Activated CD4-positive, alpha-beta T cell treated with anti-CD3 and anti-CD28 coated beads, Interleukin-2, Interleukin-6, amounts not matched to agents 100 ng/mL and 50 ng/mL, durations not matched to agents 16 hours and 8 hours (primary cell): ENCODE results near the gene PIGZ.

Experiments
- DNase-seq: peaks from one replicate; pipeline ENCODE4 v3.0.0-alpha.2; 2020

Gene PIGZ

DNA sequence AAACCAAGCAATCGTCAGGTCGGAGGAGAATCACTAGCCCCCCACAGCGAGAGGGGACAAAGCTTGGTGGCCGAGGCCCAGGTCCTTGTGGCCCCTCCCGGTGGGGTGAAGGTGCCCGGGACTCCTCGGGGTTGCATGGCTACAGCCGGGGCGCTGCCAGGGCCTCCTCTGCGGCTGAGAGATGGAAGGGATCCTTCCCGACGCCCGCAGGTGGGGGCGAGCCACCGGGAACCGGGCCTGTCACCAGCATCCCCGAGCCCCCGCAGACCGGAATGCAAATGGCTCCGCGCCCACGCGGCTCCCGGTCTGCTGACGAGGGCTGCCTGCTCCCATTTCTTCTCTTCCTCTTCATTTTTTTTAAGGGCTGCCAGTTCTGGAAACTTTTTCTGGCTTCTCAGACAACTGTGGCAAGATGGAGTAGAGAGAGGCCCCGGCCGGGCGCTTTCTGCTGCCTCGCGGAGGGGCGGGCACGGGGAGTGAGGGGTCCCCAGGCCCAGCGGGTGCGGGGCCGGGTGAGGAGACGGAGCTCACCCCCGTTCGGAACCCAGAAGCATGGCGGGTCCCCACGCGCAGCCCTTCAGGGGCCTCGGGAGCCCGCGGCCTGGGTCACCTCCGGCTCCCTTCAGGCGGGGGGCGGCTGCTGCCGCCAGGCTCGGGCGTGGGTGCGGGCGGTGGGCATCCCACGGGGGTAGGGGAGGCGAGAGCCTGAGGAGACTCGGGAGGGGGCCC, 33.5 kb upstream of the PIGZ start:
- DNase-seq = no peak

DNA sequence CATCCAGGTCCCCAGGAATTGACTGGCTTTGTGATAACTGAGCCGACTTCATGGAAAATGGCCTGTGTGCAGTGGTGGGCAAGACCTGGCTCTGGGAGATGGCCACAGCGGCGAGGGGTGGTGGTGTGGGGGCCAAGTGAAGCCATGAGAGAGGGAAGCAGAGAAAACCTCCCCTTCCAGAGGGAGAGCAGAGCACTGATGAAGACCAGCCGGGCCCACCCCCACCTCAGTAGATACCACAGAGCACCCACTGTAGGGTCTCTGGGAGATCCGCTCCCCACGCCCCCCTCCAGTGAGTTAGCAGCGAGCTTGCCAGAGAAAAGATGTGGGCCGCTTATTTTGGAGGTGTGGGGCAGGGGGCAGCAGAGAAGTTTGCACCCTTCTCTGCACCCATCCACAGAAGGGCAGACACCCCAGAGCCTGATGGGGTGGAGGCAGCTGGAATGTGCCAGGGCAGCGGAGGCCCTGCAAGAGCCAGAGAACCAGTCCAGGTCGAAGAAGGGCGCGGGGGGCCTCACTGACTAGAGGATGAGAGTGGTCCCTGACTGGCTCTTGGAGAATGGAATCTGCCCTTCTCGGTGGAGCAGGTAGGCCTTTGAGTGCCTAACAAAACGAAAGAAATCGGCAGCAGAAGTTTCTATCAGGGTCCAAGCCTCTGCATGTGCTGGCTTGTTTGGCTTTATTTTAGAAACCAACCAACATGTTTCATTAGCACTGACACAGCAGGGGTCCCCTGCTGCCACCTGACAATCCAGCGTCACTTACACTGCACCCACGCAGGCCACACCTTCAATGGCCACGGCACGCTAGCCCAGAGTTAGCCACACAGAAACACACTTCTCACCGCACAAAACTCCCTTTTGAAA, 32.7 kb upstream of the PIGZ start:
- DNase-seq = no peak

DNA sequence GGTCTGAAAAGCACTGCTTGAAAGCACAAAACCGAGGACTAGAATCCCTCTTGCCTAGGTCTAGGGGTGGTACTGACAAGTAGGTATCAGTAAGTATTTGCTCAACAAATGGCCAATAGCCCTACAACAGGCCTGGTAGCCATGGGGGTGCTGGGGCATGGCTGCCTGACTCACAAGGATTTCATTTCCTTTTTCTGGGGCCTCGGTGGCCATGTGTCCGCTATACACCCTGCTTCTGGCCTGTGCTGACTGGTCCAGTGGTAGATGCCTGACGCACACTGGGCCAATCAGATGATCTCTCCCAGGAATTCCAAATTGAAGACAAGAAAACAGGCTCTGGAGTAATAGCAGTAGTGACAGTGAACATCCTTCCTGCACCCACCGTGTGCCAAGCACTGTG, 31.6 kb upstream of the PIGZ start:
- no peak for DNase-seq

DNA sequence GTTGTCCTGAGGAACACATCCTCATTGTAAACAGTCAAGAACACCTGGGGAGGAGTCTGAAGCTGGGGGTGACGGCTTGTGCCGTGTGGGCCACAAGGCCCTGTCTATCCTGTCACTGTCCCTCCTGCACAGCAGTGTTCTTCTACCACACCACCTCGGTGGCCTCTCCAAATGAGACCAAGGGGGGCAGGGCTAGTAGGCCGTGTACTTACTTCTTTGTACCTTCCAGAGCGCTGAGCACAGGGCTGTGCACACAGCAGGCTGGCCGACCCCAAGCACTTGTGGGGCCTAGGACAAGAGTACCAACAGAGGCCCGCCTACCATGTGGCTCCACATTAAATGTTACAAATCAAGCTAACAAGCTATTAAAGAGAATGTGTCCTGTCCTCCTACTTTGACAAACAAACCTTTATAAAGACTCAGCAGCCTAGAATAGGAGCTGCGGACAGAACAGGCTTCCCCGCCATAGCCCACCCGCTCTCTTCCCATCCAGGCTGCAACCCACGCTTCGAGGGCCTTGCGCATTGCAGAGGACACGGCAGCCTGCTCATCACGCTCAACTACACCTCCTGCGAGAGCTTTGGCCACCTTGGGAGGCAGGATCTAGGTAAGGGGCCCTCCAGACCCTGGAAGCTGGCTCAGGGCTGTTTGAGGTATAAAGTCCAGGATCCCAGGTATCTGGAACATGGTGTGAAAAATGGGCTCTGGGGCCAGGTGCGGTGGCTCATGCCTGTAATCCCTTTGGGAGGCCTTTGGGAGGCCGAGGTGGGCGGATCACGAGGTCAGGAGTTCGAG, 30.5 kb upstream of the PIGZ start:
- DNase-seq = no peak

DNA sequence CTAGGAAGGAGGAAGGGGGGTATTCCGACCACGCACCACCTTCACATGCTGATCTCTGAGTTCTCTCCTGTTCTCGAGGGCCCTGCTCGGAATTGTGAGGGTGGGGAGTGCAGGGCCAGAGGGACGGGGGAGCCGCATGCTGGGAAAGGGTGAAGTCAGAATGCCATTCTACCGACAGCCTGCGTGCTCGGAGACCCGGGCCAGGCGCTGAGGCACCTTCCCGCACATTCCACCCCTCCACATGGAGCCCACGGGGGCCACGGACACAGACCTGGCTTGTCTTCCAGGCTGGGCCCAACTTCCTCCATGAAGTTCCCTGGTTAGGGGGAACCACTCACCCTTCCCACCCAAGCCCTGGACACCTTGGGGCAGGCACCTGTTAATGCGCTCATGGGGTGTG, 28.7 kb upstream of the PIGZ start:
- no peak for DNase-seq

DNA sequence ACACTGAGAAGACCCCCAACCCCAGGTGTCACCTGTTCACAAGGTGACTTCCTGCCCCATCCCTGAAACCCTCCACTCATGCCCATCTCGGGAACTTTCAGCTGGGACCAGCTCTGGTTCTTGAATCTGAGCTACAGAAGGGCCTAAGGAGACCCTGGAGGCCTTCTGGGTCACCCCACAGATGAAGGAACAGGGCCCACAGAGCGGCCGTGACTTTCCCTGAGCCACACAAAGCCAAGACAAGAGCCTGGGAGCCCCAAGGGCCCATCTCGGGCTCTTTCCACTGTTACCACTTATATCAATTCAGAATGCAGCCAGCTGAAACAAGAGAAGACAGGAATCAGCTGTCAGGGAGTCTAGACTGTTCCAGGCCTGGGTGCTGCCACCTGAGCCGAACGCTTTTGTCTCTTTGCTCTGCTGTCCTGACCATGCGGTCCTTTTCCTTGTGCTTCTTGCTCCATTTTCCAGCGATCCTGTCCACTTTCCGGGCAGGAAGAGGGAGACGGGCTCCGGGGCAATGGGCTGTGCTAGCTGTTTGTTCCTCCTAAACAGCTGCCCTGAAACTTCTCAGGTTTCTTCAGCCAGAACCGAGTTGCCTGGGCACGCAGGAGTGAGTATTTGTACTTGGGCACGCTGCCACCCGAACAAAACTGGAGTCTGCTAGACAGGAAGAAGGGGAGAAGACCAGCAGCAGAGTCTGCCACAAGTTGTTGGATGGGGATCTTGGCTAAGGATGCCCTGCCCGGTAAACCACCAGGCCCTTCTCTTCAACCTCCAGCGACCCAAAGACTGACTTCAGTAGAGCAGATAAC, 28.0 kb upstream of the PIGZ start:
- no peak for DNase-seq

DNA sequence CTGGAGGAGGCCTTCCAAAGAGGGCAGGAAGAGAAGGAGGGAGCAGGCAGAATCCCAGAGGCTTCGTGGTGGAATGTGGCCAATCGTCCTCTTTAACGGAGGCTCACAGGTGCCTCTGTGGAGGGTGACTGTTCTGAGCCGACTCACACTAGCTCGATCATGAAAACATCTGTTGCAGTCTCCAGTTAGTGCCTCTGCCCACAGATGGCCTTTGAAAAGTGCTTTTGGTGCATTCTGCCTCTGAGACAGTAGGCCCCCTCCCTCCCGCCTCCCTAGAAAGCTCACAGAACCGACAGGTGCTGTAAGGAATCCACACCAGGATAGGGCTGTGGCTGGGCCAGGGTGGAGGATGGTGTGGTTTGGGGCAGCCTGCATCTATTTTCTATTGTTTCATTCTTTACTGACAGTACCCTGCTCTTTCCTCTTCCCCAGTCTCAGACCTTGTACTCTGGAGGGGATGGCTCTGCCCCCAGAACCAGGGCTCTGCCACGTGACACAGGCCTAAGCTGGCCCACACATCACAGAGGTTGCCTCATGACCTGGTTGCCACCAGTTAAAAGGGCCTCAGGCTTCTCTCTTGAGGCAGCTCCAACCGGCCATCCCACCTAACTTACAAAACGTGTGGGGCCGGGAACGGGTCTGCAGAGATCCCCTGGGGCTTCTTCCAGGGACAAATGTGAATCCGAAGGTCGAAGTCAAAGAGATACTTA, 27.2 kb upstream of the PIGZ start:
- no peak for DNase-seq

DNA sequence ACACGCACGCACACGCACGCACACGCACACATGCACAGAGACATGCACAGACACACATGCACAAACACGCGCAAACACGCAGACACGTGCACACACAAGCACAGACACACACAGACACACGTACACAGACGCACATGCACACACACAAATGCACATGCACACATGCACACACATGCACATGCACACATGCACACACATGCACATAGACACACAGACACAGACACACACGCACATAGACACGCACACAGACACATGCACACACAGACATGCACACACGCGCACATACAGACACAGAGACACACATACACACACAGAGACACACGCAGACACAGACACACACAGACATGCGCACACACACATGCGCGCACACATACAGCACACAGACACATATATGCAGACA, 26.4 kb upstream of the PIGZ start:
- DNase-seq = no peak

DNA sequence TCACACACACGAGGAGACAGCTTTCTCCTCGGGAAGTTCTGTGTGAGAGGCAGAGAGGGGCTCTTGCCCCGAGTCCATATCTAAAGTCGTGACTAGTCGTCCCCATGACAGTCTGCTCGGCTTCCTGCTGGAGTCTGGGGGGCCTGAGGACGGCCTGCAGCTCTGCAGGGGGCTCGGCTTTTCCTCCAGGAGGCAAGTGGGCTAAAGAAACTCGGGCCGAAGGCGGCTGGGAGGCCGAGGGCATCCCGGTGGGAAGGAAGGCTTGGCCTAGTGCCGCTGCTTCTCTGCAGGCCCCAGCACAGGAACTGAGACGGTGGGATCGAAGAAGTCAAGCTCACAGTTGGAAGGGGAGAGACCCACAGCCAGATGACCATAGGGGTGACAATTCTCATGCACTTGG, 25.4 kb upstream of the PIGZ start:
- no peak for DNase-seq

DNA sequence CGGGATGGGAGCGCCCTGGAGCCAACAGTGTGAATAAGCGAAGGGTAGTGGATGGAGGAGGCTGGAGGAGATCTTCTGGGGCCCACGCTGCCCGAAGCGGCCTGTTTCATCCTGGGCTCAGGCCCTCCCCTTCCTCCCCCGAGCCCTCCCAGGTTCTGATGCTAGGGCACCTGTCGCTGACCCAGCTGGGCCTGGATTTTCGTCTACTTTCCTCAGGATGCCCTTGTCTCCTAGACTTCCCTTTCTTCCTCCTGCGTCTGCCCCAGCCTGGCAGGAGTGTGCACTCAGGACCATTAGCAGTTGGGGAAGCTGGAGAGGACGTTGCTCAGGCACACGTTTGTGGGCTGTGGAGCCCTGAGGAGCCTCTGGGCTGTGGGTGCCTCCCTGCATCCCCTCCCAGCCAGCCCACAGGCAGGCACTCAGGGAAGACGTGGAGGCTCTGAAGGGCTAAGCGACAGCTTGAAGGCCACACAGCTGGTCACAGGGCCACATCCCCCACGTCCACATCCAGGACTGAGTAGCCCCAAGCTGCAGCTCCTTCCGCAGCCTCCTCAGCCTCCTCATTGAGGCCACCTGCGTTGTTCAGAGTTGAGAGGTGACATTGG, 23.9 kb upstream of the PIGZ start:
- no peak for DNase-seq

DNA sequence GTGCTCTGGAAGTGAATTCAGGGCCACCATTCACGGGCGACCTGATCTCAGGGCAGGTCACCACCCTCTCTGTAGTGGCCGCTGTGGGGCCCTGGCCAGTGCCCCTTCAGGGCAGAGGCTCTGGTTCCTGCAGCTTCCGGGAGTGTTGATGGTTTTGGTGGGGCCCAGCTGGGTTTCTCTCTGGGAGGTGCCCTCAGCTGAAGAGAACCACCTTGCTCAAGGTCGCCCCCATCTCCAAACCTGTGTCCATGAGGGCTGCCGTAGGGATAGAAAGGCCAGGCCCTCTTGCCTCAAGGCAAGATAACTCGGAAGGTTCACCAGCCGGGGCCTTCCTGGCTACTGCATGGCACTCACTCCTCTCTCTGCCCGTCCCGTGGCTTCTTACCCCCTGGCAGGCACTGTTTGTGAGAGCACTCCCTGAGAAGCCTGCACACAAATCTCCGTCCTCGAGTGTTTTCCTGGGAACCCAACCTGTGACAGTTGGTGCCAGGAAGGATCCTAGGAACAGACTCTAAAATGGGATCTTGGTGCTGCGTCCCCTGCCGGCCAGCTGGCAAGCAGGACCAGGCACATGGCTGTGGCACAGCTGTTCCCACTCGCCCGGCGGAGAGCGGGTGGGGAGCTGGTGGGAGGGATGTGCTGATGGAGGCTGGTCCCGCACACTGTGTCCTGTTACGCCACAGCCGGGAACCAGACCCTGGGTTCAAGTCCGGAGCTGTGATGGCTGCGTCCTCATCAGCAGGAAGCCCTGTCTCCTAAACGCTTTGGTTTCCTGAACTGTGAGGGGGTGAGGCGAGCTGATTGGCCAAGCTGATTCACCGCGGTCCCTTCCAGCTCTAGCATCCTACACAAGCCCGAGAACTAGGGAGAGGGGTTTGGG, 23.2 kb upstream of the PIGZ start:
- no peak for DNase-seq

DNA sequence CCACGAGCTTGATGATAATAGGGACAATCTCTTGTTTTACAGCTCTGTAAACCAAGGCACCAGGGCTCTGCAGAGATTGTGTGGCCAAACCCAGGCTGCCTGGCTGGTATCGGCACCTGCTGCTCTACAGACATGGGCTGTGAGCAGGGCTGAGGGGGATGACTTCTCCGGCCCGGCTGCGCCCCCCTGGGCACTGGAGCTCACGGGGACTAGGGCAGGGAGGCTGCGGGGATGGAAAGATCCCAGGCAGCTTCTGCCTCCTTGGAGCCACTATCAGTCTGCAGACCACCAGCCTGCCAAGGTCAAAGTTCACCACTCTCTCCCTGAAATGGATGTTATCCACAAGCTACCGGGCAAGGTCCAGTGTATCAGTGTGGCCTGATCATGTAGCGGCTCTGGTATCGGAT, 22.0 kb upstream of the PIGZ start:
- DNase-seq = no peak

DNA sequence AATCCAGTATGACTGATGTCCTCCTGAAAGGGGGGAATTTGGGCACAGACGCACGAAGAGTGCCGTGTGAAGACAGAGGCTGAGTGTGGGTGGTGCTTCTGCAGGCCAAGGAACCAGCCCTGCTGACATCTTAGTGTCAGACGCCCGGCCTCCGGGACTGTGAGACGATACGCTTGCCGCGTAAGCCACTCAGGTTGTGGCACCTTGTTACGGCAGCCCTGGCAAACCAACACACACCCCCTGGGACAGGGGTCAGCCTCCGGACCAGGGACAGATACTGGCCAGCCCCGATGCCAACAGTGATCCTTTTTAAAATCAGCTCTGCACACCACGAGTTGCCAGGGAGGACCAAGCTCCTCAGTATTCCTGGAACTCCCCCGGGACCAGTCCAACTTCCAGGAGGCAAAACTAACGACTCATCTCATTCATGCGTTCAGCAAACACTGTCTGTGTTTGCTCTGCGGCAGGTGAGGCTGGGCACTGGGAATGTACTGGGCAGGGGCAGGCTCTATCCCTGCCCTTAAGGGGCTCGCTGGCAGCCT, 21.2 kb upstream of the PIGZ start:
- no peak for DNase-seq

DNA sequence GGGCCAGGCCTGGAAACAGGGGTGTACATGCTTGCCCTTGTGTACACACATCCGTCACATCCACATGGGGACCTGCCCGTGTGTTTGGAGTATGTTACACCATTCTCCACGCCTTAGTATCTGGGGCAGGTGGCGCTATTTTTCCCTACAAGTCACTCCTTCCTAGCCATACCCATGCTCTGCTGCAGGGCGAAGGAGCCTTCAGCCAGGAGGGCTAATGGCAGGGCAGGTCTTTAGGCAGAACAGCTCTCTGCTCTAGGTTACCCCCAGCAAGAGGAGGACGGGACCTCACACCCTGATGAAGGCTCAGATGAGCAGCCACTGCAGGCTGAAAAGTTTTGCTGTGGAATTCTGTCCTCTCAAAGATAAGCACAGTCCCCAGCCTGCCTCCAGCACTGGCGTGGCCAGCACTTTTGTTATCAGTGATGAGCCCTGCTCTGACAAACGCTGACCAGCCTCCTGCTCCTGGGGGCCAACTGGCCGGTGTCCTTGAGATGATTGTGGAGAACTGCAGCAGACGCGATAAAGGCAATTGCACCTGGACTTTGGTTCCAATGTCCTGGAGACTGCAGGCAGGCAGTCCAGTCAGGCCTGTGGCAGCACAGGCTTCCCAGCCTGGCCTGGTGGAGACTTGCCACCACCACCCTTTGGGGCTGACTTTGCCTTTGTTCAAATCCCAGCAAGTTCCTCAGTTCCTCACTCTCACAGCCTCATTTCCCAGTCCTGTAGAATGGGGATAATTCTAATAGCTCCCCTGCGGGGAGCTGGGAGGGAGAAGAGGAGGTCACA, 19.8 kb upstream of the PIGZ start:
- no peak for DNase-seq

DNA sequence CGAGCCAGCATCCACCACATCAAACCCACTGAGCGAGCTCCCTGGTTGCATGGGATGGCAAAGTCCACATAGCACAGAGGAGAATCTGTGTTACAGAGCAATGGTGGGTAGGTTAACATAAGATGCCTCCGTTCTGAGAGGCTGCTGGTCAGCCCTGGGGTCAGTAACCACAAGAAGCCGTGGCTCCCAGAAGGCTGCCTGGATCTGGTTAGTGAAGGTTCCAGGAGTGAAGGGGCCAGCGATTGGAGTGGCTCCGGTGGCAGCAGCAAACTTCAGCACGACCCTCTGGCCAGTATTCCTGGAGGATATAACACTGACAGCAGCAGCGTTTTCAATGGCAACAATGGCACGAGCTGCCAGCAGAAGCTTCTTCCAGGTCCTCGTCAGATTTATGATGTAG, 18.4 kb upstream of the PIGZ start:
- no peak for DNase-seq

DNA sequence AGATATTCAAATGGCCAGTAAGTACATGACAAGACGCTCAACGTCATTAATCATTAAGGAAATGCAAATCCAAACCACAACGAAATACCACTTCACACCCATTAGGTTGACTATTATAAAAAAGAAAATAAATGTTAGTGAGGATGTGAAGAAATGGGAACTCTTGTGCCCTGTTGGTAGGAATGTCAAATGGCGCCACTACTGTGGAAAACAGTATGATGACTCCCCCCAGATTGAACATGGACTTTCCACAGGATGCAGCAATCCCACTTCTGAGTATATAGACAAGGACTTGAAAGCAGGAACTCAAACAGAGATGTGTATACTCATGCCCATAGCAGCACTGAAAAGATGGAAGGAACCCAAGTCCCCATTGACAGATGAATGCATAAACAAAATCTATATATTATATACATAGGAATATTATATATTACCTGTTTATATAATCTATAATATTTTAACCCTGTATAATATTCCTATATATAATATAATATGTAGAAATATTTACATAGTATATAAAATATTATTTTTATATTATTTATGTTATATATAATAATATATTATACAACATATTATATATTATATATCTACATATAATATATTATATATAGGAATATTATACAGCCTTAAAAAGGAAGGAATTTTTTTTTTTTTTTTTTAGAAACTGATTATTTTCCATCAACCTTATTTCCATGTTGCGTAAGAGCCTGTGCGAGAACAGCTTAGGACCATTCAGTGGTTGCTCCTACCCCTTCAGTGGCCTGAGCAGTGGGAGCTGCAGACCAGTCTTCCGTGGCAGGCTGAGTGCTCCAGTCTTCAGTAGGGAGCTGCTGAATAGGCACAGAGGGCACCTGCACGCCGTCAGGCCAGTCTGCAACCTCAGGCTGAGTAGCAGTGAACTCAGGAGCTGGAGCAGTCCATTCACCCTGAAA, 17.6 kb upstream of the PIGZ start:
- DNase-seq = no peak

DNA sequence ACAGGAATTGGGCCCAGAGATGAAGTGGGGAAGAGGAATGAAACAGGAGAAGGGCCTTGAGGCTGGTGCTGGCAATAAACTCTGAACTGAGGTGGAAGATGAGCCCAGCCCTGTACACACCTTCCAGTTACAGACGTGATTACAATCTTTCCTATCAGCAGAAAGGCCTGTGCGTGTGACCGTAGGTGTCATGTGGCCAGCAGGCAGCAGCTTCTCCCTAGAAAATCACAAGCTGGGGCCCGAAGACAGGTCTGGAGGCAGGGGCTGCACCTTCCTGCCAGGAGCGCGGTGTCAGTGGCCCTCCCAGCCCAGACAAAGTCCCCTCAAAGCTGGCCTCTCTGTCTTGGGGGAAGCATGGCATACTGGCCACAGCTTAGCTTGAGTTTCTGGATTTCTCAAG, 16.7 kb upstream of the PIGZ start:
- DNase-seq = no peak

DNA sequence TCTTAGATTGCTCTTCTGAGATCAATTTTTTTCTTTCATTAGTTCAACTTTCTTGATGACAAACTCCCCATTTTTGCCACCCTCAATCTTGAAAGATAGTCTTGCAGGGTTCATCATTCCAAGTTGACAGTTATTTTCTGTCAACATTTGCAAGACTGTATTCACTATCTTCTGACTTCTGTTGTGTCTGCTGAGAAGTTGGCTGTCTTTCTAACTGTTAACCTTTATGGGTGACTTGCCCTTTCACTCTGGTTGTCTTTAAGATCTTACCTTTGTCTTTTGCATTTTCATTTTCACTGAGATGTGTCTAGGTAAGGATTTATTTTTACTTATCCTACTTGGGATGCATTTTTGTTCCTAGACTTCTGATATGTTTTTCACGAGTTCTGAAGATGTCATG, 14.6 kb upstream of the PIGZ start:
- DNase-seq = no peak
